Kidney (tissue), 14 donors: ENCODE data around the gene C2CD3. TPM values are rescaled to one million over a fixed set of nuclear protein-coding genes. Genes with fewer than 3 reads are reported as not detected.

Source experiments
- DNase-seq, 5 donors: peaks; one replicate each; pipeline ENCODE4 v3.0.0-alpha.2; 2013 to 2020
- FAIRE-seq: peaks from 2 replicates; lab custom pipeline; 2012; peaks lifted over from hg19 to GRCh38; lab: Jason Lieb, UNC
- H3K27ac ChIP-seq, 2 donors: one replicate each; pipeline ENCODE4 v1.7.0; 2013; ENCODE audit warnings: low read depth in 2 of 2, low read length in 2 of 2, inconsistent platforms in 1 of 2
- H3K27me3 ChIP-seq: one replicate; pipeline ENCODE4 v1.7.1; 2013; ENCODE audit warnings: low read length, inconsistent platforms; ENCODE audit not compliant: control insufficient read depth, insufficient read depth
- H3K36me3 ChIP-seq, 3 donors: one replicate each; pipeline versions ENCODE4 v1.7.0 to v1.7.1; 2013; ENCODE audit warnings: low read length in 3 of 3, control low read depth in 1 of 3, inconsistent platforms in 1 of 3; ENCODE audit not compliant: insufficient read depth in 3 of 3, control insufficient read depth in 2 of 3
- H3K4me1 ChIP-seq, 3 donors: one replicate each; pipeline versions ENCODE4 v1.7.0 to v1.7.1; 2013; ENCODE audit warnings: low read length in 3 of 3, inconsistent platforms in 1 of 3, low read depth in 1 of 3; ENCODE audit not compliant: control insufficient read depth in 2 of 3, insufficient read depth in 2 of 3
- H3K4me3 ChIP-seq, 3 donors: one replicate each; pipeline versions ENCODE4 v1.7.0 to v1.8.1; 2013; ENCODE audit warnings: low read length in 3 of 3, control low read depth in 1 of 3, inconsistent platforms in 1 of 3
- H3K9ac ChIP-seq, 3 donors: one replicate each; pipeline versions ENCODE4 v1.7.0 to v1.7.1; 2013; ENCODE audit warnings: low read length in 3 of 3, control low read depth in 1 of 3, inconsistent platforms in 1 of 3
- H3K9me3 ChIP-seq, 3 donors: one replicate each; pipeline versions ENCODE4 v1.7.0 to v1.7.1; 2013; ENCODE audit warnings: low read length in 3 of 3, control low read depth in 1 of 3, inconsistent platforms in 1 of 3; ENCODE audit not compliant: control insufficient read depth in 2 of 3, insufficient read depth in 1 of 3
- intact Hi-C: fragments of 100-400 bp; cut with DNase I; formaldehyde crosslinking; loops from one replicate; pipeline ENCODE4 v1.11.1; 2022
- polyA plus RNA-seq: library from polyadenylated mRNA; stranded (reverse); fragments of 350-450 nt; fragmentation: Illumina TruSeq; extraction: RNeasy Lipid Tissue Mini Kit (QIAGEN cat#74804); gene quantifications from one replicate; pipeline ENCODE4 v1.2.3, GENCODE V29; 2014; ENCODE audit warnings: low read depth, low replicate concordance; ENCODE audit not compliant: insufficient read depth
- total RNA-seq: library from RNA; stranded (reverse); fragmentation: NEBNext Ultra II Directional; extraction: Animal tissue kit (Norgen Biotek cat#: 25700); gene quantifications from one replicate; pipeline ENCODE4 v1.2.1, GENCODE V29; 2021
- TF ChIP-seq, protein P1 (sequence below): IDR thresholded peaks from 3 replicates; pipeline ENCODE4 v1.5.1; 2012; ENCODE audit warnings: mild to moderate bottlenecking, moderate library complexity, borderline replicate concordance; ENCODE audit not compliant: insufficient read depth; ENCODE audit errors: extremely low read depth
- donor health status: control.
- donor health status: control.
- donor health status: control.
- donor health status: control.
- donor health status: control.
- donor health status: DM: yes; HTN: yes; CAD: no.
- donor health status: Normal renal cell carcinoma (clear cell type).

Gene C2CD3
- total and polyA plus RNA-seq, 2 donors from 2014 or later, result 5.6 to 28.7 TPM

DNA sequence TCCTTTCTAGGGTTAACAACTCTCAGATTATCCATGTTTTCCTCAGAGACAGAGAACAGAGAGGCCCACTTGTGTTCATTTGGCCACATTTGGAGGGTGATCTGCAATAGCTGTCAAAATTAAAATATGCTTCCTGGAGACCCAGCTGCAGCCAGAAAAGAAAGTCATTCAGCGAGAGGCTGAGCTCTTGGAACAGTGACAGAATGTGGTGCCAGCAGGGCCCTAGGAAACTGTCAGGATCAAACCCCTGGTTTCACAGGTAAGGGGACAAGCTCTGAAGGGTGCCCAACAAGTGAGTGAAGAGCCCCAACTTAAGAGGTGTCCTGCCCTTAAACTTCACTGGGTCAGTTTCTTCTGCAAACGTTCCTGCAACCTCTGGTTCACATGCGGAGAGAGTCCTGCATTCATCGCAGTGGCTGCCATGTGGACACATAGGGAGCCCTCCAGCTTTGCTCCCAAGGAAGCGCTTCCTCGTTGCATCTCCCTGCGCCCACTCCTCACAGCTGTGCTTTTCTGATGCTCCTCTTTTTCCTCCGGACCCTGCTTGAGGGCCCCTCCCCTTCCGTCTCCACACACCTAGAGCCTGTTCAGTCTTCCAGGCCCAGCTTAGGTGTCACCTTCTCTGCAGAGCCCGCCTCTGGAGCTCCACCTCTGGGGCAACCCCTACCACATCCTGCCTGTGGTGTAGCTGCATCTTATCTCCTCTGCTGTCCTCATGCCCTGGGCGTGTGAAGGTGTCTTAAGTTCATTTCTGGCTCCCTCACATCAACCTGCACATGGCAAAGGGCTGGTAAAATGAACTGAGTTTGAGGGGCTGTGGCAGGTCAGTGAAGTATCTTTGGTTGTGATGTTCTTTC lies 165.8 kb downstream of the C2CD3 start:
- DNase-seq, result no peak
- Histone ChIP-seq H3K9ac (no peak overlapping the region), H3K27me3 (no peaks in the 10 kb centered on the region), H3K27ac (no peak overlapping the region), H3K4me1 (peaks cover 0 to 5% (median 0%) of the 10 kb centered on the region in 3 donors), H3K36me3 (peaks cover 0 to 6% (median 4%) of the 10 kb centered on the region in 3 donors), H3K9me3 (no peaks in the 10 kb centered on the region), H3K4me3 (no peak overlapping the region)
- no peak for FAIRE-seq
- intact Hi-C loops, result no loop called here
- TF ChIP-seq, protein P1, sequence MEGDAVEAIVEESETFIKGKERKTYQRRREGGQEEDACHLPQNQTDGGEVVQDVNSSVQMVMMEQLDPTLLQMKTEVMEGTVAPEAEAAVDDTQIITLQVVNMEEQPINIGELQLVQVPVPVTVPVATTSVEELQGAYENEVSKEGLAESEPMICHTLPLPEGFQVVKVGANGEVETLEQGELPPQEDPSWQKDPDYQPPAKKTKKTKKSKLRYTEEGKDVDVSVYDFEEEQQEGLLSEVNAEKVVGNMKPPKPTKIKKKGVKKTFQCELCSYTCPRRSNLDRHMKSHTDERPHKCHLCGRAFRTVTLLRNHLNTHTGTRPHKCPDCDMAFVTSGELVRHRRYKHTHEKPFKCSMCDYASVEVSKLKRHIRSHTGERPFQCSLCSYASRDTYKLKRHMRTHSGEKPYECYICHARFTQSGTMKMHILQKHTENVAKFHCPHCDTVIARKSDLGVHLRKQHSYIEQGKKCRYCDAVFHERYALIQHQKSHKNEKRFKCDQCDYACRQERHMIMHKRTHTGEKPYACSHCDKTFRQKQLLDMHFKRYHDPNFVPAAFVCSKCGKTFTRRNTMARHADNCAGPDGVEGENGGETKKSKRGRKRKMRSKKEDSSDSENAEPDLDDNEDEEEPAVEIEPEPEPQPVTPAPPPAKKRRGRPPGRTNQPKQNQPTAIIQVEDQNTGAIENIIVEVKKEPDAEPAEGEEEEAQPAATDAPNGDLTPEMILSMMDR, result no peak

DNA sequence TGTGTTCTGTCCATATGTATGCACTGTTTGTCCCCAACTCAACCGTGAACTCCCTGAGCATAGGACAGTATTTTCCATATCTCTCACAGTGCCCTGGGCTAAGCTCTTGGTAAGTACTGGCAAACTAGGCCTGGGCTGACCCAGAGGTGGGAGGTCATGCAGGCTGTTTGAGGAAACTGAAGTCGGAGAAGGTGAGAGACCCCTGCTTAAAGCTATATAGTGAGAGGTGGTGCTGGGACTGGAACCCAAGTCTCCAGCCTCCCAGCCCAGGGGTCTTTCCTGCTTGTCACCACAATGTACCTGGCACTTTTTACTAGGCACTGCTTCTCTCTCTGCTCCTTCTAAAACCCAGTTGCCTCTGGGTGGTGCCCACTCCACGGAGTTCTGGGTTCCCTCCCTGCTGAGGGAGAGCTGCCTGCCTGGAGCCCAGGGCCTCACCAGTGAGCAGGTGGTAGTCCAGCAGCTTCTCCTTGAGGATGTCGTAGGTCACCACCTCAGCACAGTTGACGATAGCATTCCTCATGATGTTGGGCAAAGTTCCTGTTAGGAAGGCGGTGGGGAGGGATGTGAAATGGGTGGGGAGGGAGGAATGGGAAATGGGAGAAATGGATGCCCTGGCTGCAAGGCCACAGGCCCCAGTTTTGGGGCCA lies 166.6 kb downstream of the C2CD3 start:
- Histone ChIP-seq H3K4me1 (peaks cover 0 to 5% (median 0%) of the 10 kb centered on the region in 3 donors), H3K4me3 (no peak overlapping the region), H3K27ac (no peak overlapping the region), H3K9me3 (no peaks in the 10 kb centered on the region), H3K27me3 (no peaks in the 10 kb centered on the region), H3K36me3 (peaks cover 0 to 6% (median 4%) of the 10 kb centered on the region in 3 donors), H3K9ac (no peak overlapping the region)
- TF ChIP-seq, protein P1, result no peak
- no peak for DNase-seq
- FAIRE-seq, result no peak
- intact Hi-C loops, result no loop called here

DNA sequence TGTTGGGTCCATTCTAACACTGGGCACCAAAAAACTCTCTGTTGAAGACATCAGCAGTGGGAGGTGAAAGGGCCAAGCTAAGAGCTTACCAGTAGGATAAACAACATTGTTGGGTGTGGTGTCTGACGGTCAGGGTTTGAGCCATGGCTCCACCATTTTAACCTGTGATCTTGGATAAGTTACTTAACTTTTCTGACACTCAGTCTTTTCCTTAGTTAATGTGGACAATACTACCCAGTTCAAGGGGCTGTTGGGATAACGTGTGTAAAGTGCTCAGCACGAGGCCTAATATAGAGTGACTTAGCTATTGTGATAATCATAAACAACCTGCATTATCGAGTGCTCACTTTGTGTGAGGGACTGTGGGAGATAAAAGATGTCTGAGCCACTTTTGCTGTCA lies 168.0 kb downstream of the C2CD3 start:
- no peaks in the 10 kb centered on the region for H3K27me3 ChIP-seq
- H3K9me3 ChIP-seq, result no peaks in the 10 kb centered on the region
- no peak overlapping the region for H3K9ac ChIP-seq
- intact Hi-C loops, result no loop called here
- FAIRE-seq (no peak), DNase-seq (no peak)
- H3K36me3 ChIP-seq, result peaks cover 0 to 6% (median 4%) of the 10 kb centered on the region in 3 donors
- H3K4me1 ChIP-seq, result peaks cover 0 to 5% (median 0%) of the 10 kb centered on the region in 3 donors
- H3K4me3 ChIP-seq, result no peak overlapping the region
- no peak overlapping the region for H3K27ac ChIP-seq
- TF ChIP-seq, protein P1, result no peak
